ENCODE data around the gene BAHD1.

DNA sequence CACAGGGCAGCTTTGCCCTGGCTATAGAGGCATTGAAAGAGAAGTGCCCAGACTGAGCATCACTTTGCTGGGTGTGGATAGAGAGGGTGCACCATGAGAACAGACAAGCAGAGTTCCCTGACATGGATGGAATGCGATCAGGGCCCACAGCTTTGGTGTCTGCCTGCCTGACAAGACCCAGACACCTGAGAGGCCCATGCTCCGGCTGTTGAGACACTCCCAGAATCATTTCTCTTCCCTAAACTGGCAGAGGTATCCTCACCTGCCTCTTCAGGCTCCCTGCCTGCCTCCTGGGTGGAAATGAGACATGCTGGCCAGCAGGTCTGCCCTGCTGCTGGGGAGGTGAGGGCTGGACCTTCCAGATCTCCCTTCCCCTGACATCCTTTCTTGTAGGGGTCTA lies 19.7 kb downstream of the BAHD1 start:
- TF ChIP-seq, protein P1, sequence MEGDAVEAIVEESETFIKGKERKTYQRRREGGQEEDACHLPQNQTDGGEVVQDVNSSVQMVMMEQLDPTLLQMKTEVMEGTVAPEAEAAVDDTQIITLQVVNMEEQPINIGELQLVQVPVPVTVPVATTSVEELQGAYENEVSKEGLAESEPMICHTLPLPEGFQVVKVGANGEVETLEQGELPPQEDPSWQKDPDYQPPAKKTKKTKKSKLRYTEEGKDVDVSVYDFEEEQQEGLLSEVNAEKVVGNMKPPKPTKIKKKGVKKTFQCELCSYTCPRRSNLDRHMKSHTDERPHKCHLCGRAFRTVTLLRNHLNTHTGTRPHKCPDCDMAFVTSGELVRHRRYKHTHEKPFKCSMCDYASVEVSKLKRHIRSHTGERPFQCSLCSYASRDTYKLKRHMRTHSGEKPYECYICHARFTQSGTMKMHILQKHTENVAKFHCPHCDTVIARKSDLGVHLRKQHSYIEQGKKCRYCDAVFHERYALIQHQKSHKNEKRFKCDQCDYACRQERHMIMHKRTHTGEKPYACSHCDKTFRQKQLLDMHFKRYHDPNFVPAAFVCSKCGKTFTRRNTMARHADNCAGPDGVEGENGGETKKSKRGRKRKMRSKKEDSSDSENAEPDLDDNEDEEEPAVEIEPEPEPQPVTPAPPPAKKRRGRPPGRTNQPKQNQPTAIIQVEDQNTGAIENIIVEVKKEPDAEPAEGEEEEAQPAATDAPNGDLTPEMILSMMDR (IDR thresholded peaks at IDR 0.05): no peak
- TF ChIP-seq POLR2AphosphoS5 (IDR thresholded peaks at IDR 0.05): no peak
- no peak for TF ChIP-seq EP300 (IDR thresholded peaks at IDR 0.05)

All from gastroesophageal sphincter (tissue), 3 donors.